K562 (cell line): ENCODE data around the gene CCNI. TPM values are rescaled to one million over a fixed set of nuclear protein-coding genes. Genes with fewer than 3 reads are reported as not detected.

Source experiments
- ARID1B ChIP-seq: fragments of 450-650 bp; IDR thresholded peaks from 2 replicates; pipeline ENCODE4 v1.6.1; 2016; ENCODE audit warnings: antibody characterized with exemption, mild to moderate bottlenecking, inconsistent platforms
- CBFA2T3 ChIP-seq: fragments of 450-650 bp; IDR thresholded peaks from 2 replicates; pipeline ENCODE4 v1.6.1; 2017
- DPF2 ChIP-seq: fragments of 450-650 bp; IDR thresholded peaks from 2 replicates; pipeline ENCODE4 v1.6.1; 2016
- ETV5 ChIP-seq: sonication (generic); formaldehyde crosslinking; IDR thresholded peaks from 2 replicates; pipeline ENCODE4 v1.4.0; 2020; ENCODE audit warnings: low read depth, mild to moderate bottlenecking, missing genetic modification reagents
- GABPA ChIP-seq: fragments of 200-800 bp; sonication (Bioruptor generic); conservative IDR thresholded peaks from 2 replicates; pipeline ENCODE4 v1.6.1; 2016; ENCODE audit warnings: low read depth, missing genetic modification characterization, missing compliant biosample characterization
- GATAD2B ChIP-seq: fragments of 450-650 bp; IDR thresholded peaks from 2 replicates; pipeline ENCODE4 v1.6.1; 2017; ENCODE audit warnings: mild to moderate bottlenecking, borderline replicate concordance
- HMBOX1 ChIP-seq: sonication (generic); IDR thresholded peaks from 2 replicates; pipeline ENCODE4 v1.6.1; 2016
- RCOR1 ChIP-seq, 2 experiments: IDR thresholded peaks; 2 replicates each; pipeline ENCODE4 v1.6.1; 2012; ENCODE audit warnings: low read depth in 2 of 2, low read length in 2 of 2, borderline replicate concordance in 1 of 2, improper control_type of control experiment in 1 of 2
- SOX6 ChIP-seq: fragments of 450-650 bp; IDR thresholded peaks from 2 replicates; pipeline ENCODE4 v1.6.1; 2014; ENCODE audit warnings: mild to moderate bottlenecking
- TAL1 ChIP-seq: fragments of 450-650 bp; IDR thresholded peaks from 2 replicates; pipeline ENCODE4 v1.6.1; 2016; ENCODE audit warnings: mild to moderate bottlenecking
- polyA plus RNA-seq, 8 experiments: library from polyadenylated mRNA; depleted of rRNA in 4 of 8; stranded (reverse) in 5 of 8; unstranded in 3 of 8; fragments of >200 nt; fragmentation: Nextera tagmentation in 2 of 8; fragmentation: Illumina TruSeq in 1 of 8; extraction: Ambion mirVana in 2 of 8; extraction: Trizol in 1 of 8; gene quantifications; 2 replicates each; pipeline versions ENCODE4 v1.2.1 to v1.2.3, GENCODE V29; 2011 to 2014; ENCODE audit warnings: inconsistent platforms in 1 of 8, missing spikeins in 1 of 8
- total RNA-seq, 7 experiments: library from RNA; depleted of rRNA in 6 of 7; stranded (reverse); fragments of >200 nt in 6 of 7; fragmentation: Illumina TruSeq in 2 of 7; extraction: Trizol in 2 of 7; gene quantifications; 2 replicates each; pipeline versions ENCODE4 v1.2.1 to v1.2.3, GENCODE V29; 2011 to 2021; ENCODE audit warnings: low replicate concordance in 1 of 7

CCNI gene
- total and polyA plus RNA-seq, 9 of the 15 experiments (the other 6 are each of a cell fraction or from before 2014, with no cell fraction given) = 43.3 to 159 (median 98.5) TPM

- TF ChIP-seq HMBOX1 (peak; percentile 34; the same call in 1 of the 2 replicates), RCOR1 (IDR thresholded peaks at IDR 0.05; ENCODE audit: borderline replicate concordance in 1 of 2, low read depth in 2 of 2, low read length in 2 of 2) (peak in 1 of 2 experiments; percentile 47; a peak in 1 of 4 replicates), TAL1 (0 out of 2 replicates have a peak, but pooled peaks have one; percentile 7), ARID1B (peak; percentile 53), ETV5 (CRISPR knock-in tag) (no peak), CBFA2T3 (peak; percentile 44), DPF2 (0 out of 2 replicates have a peak, but pooled peaks have one; percentile 24), GABPA (tag) (no peak), GATAD2B (no peak), SOX6 (peak; percentile 58; the same call in 1 of the 2 replicates)
Observed at GRCh38 chr4:77084019-77084639, 8.3 kb upstream of the CCNI start (continued).
